GM12873 (cell line): ENCODE data around the gene TMA16.

ENCODE experiments used
- TF ChIP-seq, protein P1 (sequence below): IDR thresholded peaks from 2 replicates; pipeline ENCODE4 v1.5.1; 2012; ENCODE audit warnings: low read depth, mild to moderate bottlenecking, moderate library complexity, low read length, control low read depth; ENCODE audit not compliant: insufficient read depth; ENCODE audit errors: missing control alignments

The TMA16 gene

GRCh38 chr4:163564221-163564720 is 69.8 kb downstream of the TMA16 start:
- TF ChIP-seq, protein P1, sequence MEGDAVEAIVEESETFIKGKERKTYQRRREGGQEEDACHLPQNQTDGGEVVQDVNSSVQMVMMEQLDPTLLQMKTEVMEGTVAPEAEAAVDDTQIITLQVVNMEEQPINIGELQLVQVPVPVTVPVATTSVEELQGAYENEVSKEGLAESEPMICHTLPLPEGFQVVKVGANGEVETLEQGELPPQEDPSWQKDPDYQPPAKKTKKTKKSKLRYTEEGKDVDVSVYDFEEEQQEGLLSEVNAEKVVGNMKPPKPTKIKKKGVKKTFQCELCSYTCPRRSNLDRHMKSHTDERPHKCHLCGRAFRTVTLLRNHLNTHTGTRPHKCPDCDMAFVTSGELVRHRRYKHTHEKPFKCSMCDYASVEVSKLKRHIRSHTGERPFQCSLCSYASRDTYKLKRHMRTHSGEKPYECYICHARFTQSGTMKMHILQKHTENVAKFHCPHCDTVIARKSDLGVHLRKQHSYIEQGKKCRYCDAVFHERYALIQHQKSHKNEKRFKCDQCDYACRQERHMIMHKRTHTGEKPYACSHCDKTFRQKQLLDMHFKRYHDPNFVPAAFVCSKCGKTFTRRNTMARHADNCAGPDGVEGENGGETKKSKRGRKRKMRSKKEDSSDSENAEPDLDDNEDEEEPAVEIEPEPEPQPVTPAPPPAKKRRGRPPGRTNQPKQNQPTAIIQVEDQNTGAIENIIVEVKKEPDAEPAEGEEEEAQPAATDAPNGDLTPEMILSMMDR, result no peak

GRCh38 chr4:163565226-163566135 is 71.0 kb downstream of the TMA16 start:
- TF ChIP-seq, protein P1, result no peak

GRCh38 chr4:163566257-163566796 is 71.8 kb downstream of the TMA16 start:
- TF ChIP-seq, protein P1, result no peak

GRCh38 chr4:163568843-163569242 is 74.4 kb downstream of the TMA16 start:
- TF ChIP-seq, protein P1, result no peak
